ENCODE measurements around the gene CRISP2.

GRCh38 chr6:49730251-49730650 is 16.9 kb upstream of the CRISP2 start:
- TF ChIP-seq CTCF (IDR thresholded peaks at IDR 0.05) (no peak), EZH2 (IDR thresholded peaks at IDR 0.05) (no peak)

Data from neural progenitor cell (in vitro differentiated cells).